ENCODE results near the gene USP24.

The USP24 gene

GRCh38 chr1:55073187-55073916 lies 141.8 kb downstream of the USP24 start:
- Histone ChIP-seq H3K27me3 (ENCODE audit: insufficient read depth, low read length, poor library complexity) (no peaks in the 10 kb centered on the region), H3K56ac (ENCODE audit: low read length) (no peak overlapping the region), H3K9ac (ENCODE audit: low read length) (no peak overlapping the region), H3K4ac (ENCODE audit: low read depth, low read length) (no peak overlapping the region), H2BK120ac (ENCODE audit: low read depth, low read length) (no peak overlapping the region), H4K5ac (ENCODE audit: low read length) (no peak overlapping the region), H3K79me1 (ENCODE audit: low read length) (no peaks in the 10 kb centered on the region), H3K18ac (ENCODE audit: low read length) (no peak overlapping the region), H2AK5ac (ENCODE audit: low read length) (no peak overlapping the region), H3K36me3 (ENCODE audit: control insufficient read depth, insufficient read depth, low read length) (peaks cover 9% of the 10 kb centered on the region), H4K8ac (ENCODE audit: low read depth, low read length) (no peak overlapping the region), H3K4me1 (ENCODE audit: control insufficient read depth, low read depth, low read length) (no peaks in the 10 kb centered on the region), H3K79me2 (ENCODE audit: control insufficient read depth, insufficient read depth, low read length) (no peaks in the 10 kb centered on the region), H3K4me2 (ENCODE audit: low read length) (no peak overlapping the region), H2BK5ac (ENCODE audit: low read length) (no peak overlapping the region), H3K27ac (ENCODE audit: low read depth, low read length) (no peak overlapping the region), H2BK15ac (replicated peaks; ENCODE audit: low read depth) (no peak overlapping the region), H3K4me3 (ENCODE audit: low read length) (no peak overlapping the region), H3K23ac (ENCODE audit: low read length) (no peak overlapping the region)
- WGBS (ENCODE audit: extremely low coverage, insufficient coverage, low lambda C conversion rate) = no CpG with 5 or more reads among the region's 3 CpGs
- no peak for DNase-seq

- H2BK15ac ChIP-seq (replicated peaks; ENCODE audit: low read depth) = no peak overlapping the region
- H3K18ac ChIP-seq (ENCODE audit: low read length) = no peak overlapping the region
- no peaks in the 10 kb centered on the region for H3K4me1 ChIP-seq (ENCODE audit: control insufficient read depth, low read depth, low read length)
- H3K23ac ChIP-seq (ENCODE audit: low read length) = peak overlapping the region; percentile 67
- no peak overlapping the region for H2AK5ac ChIP-seq (ENCODE audit: low read length)
- H3K56ac ChIP-seq (ENCODE audit: low read length) = no peak overlapping the region
- H3K27me3 ChIP-seq (ENCODE audit: insufficient read depth, low read length, poor library complexity) = no peaks in the 10 kb centered on the region
- H3K36me3 ChIP-seq (ENCODE audit: control insufficient read depth, insufficient read depth, low read length) = peaks cover 10% of the 10 kb centered on the region
- H2BK120ac ChIP-seq (ENCODE audit: low read depth, low read length) = no peak overlapping the region
- H3K4me3 ChIP-seq (ENCODE audit: low read length) = no peak overlapping the region
- no peak overlapping the region for H3K4ac ChIP-seq (ENCODE audit: low read depth, low read length)
- H3K4me2 ChIP-seq (ENCODE audit: low read length) = no peak overlapping the region
- H4K5ac ChIP-seq (ENCODE audit: low read length) = no peak overlapping the region
- H2BK5ac ChIP-seq (ENCODE audit: low read length) = no peak overlapping the region
- WGBS (ENCODE audit: extremely low coverage, insufficient coverage, low lambda C conversion rate) = no CpG with 5 or more reads among the region's 8 CpGs
- H4K8ac ChIP-seq (ENCODE audit: low read depth, low read length) = no peak overlapping the region
- no peaks in the 10 kb centered on the region for H3K79me1 ChIP-seq (ENCODE audit: low read length)
- H3K79me2 ChIP-seq (ENCODE audit: control insufficient read depth, insufficient read depth, low read length) = no peaks in the 10 kb centered on the region
- H3K27ac ChIP-seq (ENCODE audit: low read depth, low read length) = no peak overlapping the region
- DNase-seq = peak; percentile 89
- H3K9ac ChIP-seq (ENCODE audit: low read length) = no peak overlapping the region
Measured at GRCh38 chr1:55071477-55071876, 143.7 kb downstream of the USP24 start.

- Histone ChIP-seq H3K79me2 (ENCODE audit: control insufficient read depth, insufficient read depth, low read length) (no peaks in the 10 kb centered on the region), H3K27ac (ENCODE audit: low read depth, low read length) (no peak overlapping the region), H2BK15ac (replicated peaks; ENCODE audit: low read depth) (no peak overlapping the region), H3K56ac (ENCODE audit: low read length) (no peak overlapping the region), H3K18ac (ENCODE audit: low read length) (no peak overlapping the region), H2AK5ac (ENCODE audit: low read length) (no peak overlapping the region), H3K79me1 (ENCODE audit: low read length) (no peaks in the 10 kb centered on the region), H3K27me3 (ENCODE audit: insufficient read depth, low read length, poor library complexity) (no peaks in the 10 kb centered on the region), H4K8ac (ENCODE audit: low read depth, low read length) (no peak overlapping the region), H3K4me3 (ENCODE audit: low read length) (no peak overlapping the region), H3K9ac (ENCODE audit: low read length) (no peak overlapping the region), H3K4me2 (ENCODE audit: low read length) (no peak overlapping the region), H2BK120ac (ENCODE audit: low read depth, low read length) (no peak overlapping the region), H3K36me3 (ENCODE audit: control insufficient read depth, insufficient read depth, low read length) (peaks cover 10% of the 10 kb centered on the region), H3K23ac (ENCODE audit: low read length) (no peak overlapping the region), H3K4ac (ENCODE audit: low read depth, low read length) (no peak overlapping the region), H2BK5ac (ENCODE audit: low read length) (no peak overlapping the region), H3K4me1 (ENCODE audit: control insufficient read depth, low read depth, low read length) (no peaks in the 10 kb centered on the region), H4K5ac (ENCODE audit: low read length) (no peak overlapping the region)
- no peak for DNase-seq
- WGBS (ENCODE audit: extremely low coverage, insufficient coverage, low lambda C conversion rate) = 100% methylated on average over 2 of the region's 17 CpGs
Measured at GRCh38 chr1:55070293-55071164, 144.6 kb downstream of the USP24 start.

- no peak overlapping the region for H3K27ac ChIP-seq (ENCODE audit: low read depth, low read length)
- no peak overlapping the region for H3K4ac ChIP-seq (ENCODE audit: low read depth, low read length)
- H3K79me2 ChIP-seq (ENCODE audit: control insufficient read depth, insufficient read depth, low read length) = no peaks in the 10 kb centered on the region
- H4K8ac ChIP-seq (ENCODE audit: low read depth, low read length) = no peak overlapping the region
- H3K56ac ChIP-seq (ENCODE audit: low read length) = no peak overlapping the region
- no peak overlapping the region for H2AK5ac ChIP-seq (ENCODE audit: low read length)
- H4K5ac ChIP-seq (ENCODE audit: low read length) = no peak overlapping the region
- peaks cover 13% of the 10 kb centered on the region for H3K36me3 ChIP-seq (ENCODE audit: control insufficient read depth, insufficient read depth, low read length)
- no peaks in the 10 kb centered on the region for H3K4me1 ChIP-seq (ENCODE audit: control insufficient read depth, low read depth, low read length)
- no peak overlapping the region for H3K9ac ChIP-seq (ENCODE audit: low read length)
- no CpG with 5 or more reads among the region's 7 CpGs for WGBS (ENCODE audit: extremely low coverage, insufficient coverage, low lambda C conversion rate)
- H3K79me1 ChIP-seq (ENCODE audit: low read length) = no peaks in the 10 kb centered on the region
- no peak overlapping the region for H3K23ac ChIP-seq (ENCODE audit: low read length)
- no peak overlapping the region for H3K4me2 ChIP-seq (ENCODE audit: low read length)
- H2BK120ac ChIP-seq (ENCODE audit: low read depth, low read length) = no peak overlapping the region
- no peak for DNase-seq
- H3K18ac ChIP-seq (ENCODE audit: low read length) = no peak overlapping the region
- no peak overlapping the region for H3K4me3 ChIP-seq (ENCODE audit: low read length)
- H2BK5ac ChIP-seq (ENCODE audit: low read length) = no peak overlapping the region
- no peak overlapping the region for H2BK15ac ChIP-seq (replicated peaks; ENCODE audit: low read depth)
- no peaks in the 10 kb centered on the region for H3K27me3 ChIP-seq (ENCODE audit: insufficient read depth, low read length, poor library complexity)
Measured at GRCh38 chr1:55069280-55069679, 145.9 kb downstream of the USP24 start.

- no peaks in the 10 kb centered on the region for H3K79me2 ChIP-seq (ENCODE audit: control insufficient read depth, insufficient read depth, low read length)
- no peak overlapping the region for H2BK120ac ChIP-seq (ENCODE audit: low read depth, low read length)
- no peak for DNase-seq
- no peak overlapping the region for H3K56ac ChIP-seq (ENCODE audit: low read length)
- H3K18ac ChIP-seq (ENCODE audit: low read length) = no peak overlapping the region
- no CpG with 5 or more reads among the region's 9 CpGs for WGBS (ENCODE audit: extremely low coverage, insufficient coverage, low lambda C conversion rate)
- no peak overlapping the region for H2BK5ac ChIP-seq (ENCODE audit: low read length)
- H3K79me1 ChIP-seq (ENCODE audit: low read length) = no peaks in the 10 kb centered on the region
- no peak overlapping the region for H3K4me3 ChIP-seq (ENCODE audit: low read length)
- H3K9ac ChIP-seq (ENCODE audit: low read length) = no peak overlapping the region
- H3K4me2 ChIP-seq (ENCODE audit: low read length) = no peak overlapping the region
- H3K23ac ChIP-seq (ENCODE audit: low read length) = no peak overlapping the region
- H3K27me3 ChIP-seq (ENCODE audit: insufficient read depth, low read length, poor library complexity) = no peaks in the 10 kb centered on the region
- H2AK5ac ChIP-seq (ENCODE audit: low read length) = no peak overlapping the region
- no peak overlapping the region for H2BK15ac ChIP-seq (replicated peaks; ENCODE audit: low read depth)
- no peaks in the 10 kb centered on the region for H3K4me1 ChIP-seq (ENCODE audit: control insufficient read depth, low read depth, low read length)
- H3K4ac ChIP-seq (ENCODE audit: low read depth, low read length) = no peak overlapping the region
- no peak overlapping the region for H4K8ac ChIP-seq (ENCODE audit: low read depth, low read length)
- peaks cover 16% of the 10 kb centered on the region for H3K36me3 ChIP-seq (ENCODE audit: control insufficient read depth, insufficient read depth, low read length)
- no peak overlapping the region for H3K27ac ChIP-seq (ENCODE audit: low read depth, low read length)
- no peak overlapping the region for H4K5ac ChIP-seq (ENCODE audit: low read length)
Measured at GRCh38 chr1:55068638-55069037, 146.5 kb downstream of the USP24 start.
